GM19099 (cell line): ENCODE data around the gene IRF2BP2.
A peak's percentile ranks its signal among the peaks of the same experiment; 100 is the strongest.

Source experiments
- POLR2A ChIP-seq: IDR thresholded peaks from 3 replicates; pipeline ENCODE4 v1.6.1; 2011; ENCODE audit warnings: low read depth; ENCODE audit not compliant: insufficient read length; ENCODE audit errors: extremely low read depth

IRF2BP2 gene

GRCh38 chr1:234610061-234610665, at the start of gene IRF2BP2:
Gene IRF2BP2 (minus strand): TSS chr1:234610178. CDS start chr1:234609494, 684 bp downstream.
- peak; percentile 94 for TF ChIP-seq POLR2A

GRCh38 chr1:234659538-234659937, 49.6 kb upstream of the IRF2BP2 start:
- no peak for TF ChIP-seq POLR2A

- TF ChIP-seq POLR2A = no peak
These were observed 48.2 kb upstream of the IRF2BP2 start for GRCh38 chr1:234658138-234658537.

GRCh38 chr1:234656944-234657654, 47.1 kb upstream of the IRF2BP2 start:
- no peak for TF ChIP-seq POLR2A

- TF ChIP-seq POLR2A = no peak
These were observed 46.3 kb upstream of the IRF2BP2 start for GRCh38 chr1:234656070-234656895.

DNA sequence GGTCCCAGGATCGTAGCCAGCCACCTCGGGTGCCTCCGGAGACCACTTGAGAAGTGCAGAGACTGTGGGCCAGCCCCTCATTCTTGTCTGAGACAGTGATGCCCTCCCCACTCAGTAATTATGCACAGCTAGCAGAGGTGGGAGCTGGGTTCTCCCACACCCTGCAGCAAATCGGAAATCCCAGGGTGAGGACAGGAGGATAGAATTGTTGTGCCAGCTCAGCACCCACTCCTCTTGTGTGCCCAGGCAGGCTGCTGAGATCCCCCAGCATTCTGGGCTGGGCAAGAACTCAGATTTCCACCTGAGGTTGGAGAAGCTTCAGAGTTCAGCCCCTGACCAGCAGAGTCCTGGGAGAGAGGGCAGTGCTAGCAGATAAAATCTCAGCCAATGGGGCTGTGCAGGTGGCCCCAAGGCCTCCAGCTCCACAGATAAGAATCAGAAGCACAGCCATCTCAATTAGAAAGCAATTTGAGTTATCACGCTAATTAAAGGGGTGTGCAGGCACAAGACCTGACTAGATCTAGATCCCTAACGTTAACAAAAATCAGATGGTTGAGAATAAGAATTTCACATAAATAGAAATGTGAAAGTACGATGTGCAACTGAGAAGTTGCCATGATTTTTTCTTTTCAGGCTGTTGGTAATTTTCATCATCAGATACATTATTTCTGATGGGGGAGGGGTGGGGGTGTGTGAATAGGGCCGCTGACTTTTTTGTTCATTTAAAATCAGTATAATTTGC, 45.5 kb upstream of the IRF2BP2 start:
- no peak for TF ChIP-seq POLR2A

GRCh38 chr1:234654002-234654733, 44.2 kb upstream of the IRF2BP2 start:
- no peak for TF ChIP-seq POLR2A

DNA sequence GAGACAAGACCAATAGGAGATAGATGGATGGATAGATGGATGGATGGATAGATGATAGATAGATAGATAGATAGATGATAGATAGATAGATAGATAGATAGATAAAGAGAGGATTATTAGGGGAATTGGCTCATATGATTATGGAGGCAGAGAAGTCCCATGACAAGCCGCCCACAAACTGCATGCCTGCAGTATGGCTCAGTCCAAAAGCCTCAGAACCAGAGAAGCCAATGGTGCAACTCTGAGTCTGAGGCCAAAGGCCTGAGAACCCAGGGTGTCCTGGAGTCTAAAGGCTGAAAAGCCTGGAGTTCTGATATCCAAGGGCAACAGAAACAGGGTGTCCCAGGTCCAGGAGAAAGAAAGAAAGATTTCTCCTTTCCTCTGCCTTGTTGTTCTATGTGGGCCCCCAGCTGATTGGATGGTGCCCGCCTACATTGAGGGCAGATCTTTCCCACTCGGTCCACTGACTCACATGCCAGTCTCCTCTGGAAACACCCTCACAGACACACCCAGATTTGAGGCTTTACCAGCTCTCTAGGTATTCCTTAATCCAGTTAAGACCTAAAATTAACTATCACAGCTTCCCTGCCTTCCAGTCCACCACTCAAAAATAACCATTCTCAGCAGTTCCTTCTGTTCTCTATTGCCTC, 39.6 kb upstream of the IRF2BP2 start:
- TF ChIP-seq POLR2A = no peak

GRCh38 chr1:234647758-234648157, 37.8 kb upstream of the IRF2BP2 start:
- no peak for TF ChIP-seq POLR2A

DNA sequence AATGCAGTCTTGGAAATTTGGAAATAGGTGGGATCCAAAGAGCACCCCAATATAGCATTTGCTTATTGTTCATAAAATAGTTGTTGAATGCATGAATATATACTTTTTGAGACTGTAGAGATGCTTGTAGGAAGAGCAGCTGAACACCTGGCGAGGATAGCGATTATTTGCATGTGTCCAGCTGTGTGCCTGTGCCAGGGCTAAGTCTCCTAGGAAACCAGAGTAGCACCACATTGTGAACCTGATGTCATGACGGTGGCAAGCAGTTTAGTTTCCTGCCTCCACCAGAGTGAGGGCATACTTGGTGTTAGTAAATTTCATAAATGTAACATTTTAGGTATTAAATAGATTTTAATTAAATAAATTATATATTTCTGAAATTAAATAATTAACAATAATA, 37.3 kb upstream of the IRF2BP2 start:
- TF ChIP-seq POLR2A = no peak

DNA sequence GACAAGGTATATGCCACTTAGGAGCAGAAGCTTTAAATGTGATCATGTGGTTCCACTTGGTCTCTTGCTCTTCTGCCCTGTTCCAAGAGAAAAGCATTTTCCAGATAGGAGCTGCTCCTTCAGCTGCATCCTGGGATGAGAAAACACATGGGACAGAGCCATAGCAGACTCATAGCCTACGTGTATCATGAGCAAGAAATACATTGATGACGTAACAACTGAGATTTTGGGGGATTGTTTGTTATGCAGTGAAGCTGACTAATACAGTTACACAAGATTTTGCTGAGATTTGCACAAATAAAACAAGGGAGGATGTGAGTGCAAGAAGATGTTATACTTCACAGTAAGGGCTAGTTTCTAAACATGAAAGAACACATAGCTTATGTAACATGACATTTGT, 36.0 kb upstream of the IRF2BP2 start:
- no peak for TF ChIP-seq POLR2A

- TF ChIP-seq POLR2A = no peak
These were observed 35.5 kb upstream of the IRF2BP2 start for GRCh38 chr1:234645474-234645953.

- no peak for TF ChIP-seq POLR2A
These were observed 35.0 kb upstream of the IRF2BP2 start for GRCh38 chr1:234644928-234645327.

GRCh38 chr1:234643850-234644134, 33.8 kb upstream of the IRF2BP2 start:
- TF ChIP-seq POLR2A = no peak
